D721Med (cell line): ENCODE results near the gene RDH16.

ENCODE experiments used
- DNase-seq: peaks from one replicate; pipeline ENCODE4 v3.0.0; 2011; ENCODE audit warnings: low spot score; ENCODE audit not compliant: insufficient read length
- FAIRE-seq: peaks from 2 replicates; lab custom pipeline; 2011; peaks lifted over from hg19 to GRCh38; lab: Jason Lieb, UNC
- CTCF ChIP-seq: IDR thresholded peaks from 2 replicates; pipeline ENCODE4 v1.5.1; 2012; ENCODE audit warnings: mild to moderate bottlenecking, control low read depth; ENCODE audit not compliant: insufficient read depth; ENCODE audit errors: missing control alignments

Gene RDH16

GRCh38 chr12:56954958-56955355 lies 2.5 kb downstream of the RDH16 start:
- TF ChIP-seq CTCF, result no peak
- FAIRE-seq (no peak), DNase-seq (no peak)

GRCh38 chr12:56954057-56954957 lies 3.1 kb downstream of the RDH16 start:
- TF ChIP-seq CTCF, result no peak
- no peak for FAIRE-seq
- DNase-seq, result no peak

- no peak for TF ChIP-seq CTCF
- DNase-seq, result no peak
- FAIRE-seq, result no peak
Measured at GRCh38 chr12:56953314-56953713, 4.1 kb downstream of the RDH16 start.

GRCh38 chr12:56951582-56952339 lies 5.6 kb downstream of the RDH16 start:
- no peak for TF ChIP-seq CTCF
- FAIRE-seq, result no peak

GRCh38 chr12:56948881-56949280 lies 8.5 kb downstream of the RDH16 start:
- TF ChIP-seq CTCF, result no peak
- FAIRE-seq (no peak), DNase-seq (no peak)

More at GRCh38 chr12:56951582-56952339, 5.6 kb downstream of the RDH16 start:
- DNase-seq, result no peak

- no peak for TF ChIP-seq CTCF
- DNase-seq, result no peak
- FAIRE-seq, result no peak
Measured at GRCh38 chr12:56948457-56948777, 9.0 kb downstream of the RDH16 start.
